ENCODE measurements around the gene PIK3AP1. TPM values are rescaled to one million over a fixed set of nuclear protein-coding genes. Genes with fewer than 3 reads are reported as not detected.
"Not testable (repeated sequence)": the region's sequence is repeated elsewhere in the genome, so short reads cannot be mapped to it uniquely, and the experiment has no call there.

Gene PIK3AP1
- total RNA-seq, 1 donor from 2014 or later, result 5.9 TPM

GRCh38 chr10:96560966-96561887, 159.1 kb downstream of the PIK3AP1 start:
- H3K4me1 ChIP-seq, result no peaks in the 10 kb centered on the region
- TF ChIP-seq, protein P1, sequence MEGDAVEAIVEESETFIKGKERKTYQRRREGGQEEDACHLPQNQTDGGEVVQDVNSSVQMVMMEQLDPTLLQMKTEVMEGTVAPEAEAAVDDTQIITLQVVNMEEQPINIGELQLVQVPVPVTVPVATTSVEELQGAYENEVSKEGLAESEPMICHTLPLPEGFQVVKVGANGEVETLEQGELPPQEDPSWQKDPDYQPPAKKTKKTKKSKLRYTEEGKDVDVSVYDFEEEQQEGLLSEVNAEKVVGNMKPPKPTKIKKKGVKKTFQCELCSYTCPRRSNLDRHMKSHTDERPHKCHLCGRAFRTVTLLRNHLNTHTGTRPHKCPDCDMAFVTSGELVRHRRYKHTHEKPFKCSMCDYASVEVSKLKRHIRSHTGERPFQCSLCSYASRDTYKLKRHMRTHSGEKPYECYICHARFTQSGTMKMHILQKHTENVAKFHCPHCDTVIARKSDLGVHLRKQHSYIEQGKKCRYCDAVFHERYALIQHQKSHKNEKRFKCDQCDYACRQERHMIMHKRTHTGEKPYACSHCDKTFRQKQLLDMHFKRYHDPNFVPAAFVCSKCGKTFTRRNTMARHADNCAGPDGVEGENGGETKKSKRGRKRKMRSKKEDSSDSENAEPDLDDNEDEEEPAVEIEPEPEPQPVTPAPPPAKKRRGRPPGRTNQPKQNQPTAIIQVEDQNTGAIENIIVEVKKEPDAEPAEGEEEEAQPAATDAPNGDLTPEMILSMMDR (IDR thresholded peaks at IDR 0.05), result no peak
- TF ChIP-seq POLR2AphosphoS5 (IDR thresholded peaks at IDR 0.05; ENCODE audit: insufficient read depth in 1 of 2, low read depth in 1 of 2) (no peak), POLR2A (IDR thresholded peaks at IDR 0.05) (no peak)
- no peak for DNase-seq (ENCODE audit: extremely low spot score in 2 of 2)
- no peak overlapping the region for H3K27ac ChIP-seq
- H3K36me3 ChIP-seq, result peaks cover 0 to 27% of the 10 kb centered on the region in 2 donors
- no peaks in the 10 kb centered on the region for H3K9me3 ChIP-seq
- intact Hi-C loops (cut with DNase I), result no loop called here
- H3K27me3 ChIP-seq, result no peaks in the 10 kb centered on the region
- H3K4me3 ChIP-seq, result no peak overlapping the region

DNA sequence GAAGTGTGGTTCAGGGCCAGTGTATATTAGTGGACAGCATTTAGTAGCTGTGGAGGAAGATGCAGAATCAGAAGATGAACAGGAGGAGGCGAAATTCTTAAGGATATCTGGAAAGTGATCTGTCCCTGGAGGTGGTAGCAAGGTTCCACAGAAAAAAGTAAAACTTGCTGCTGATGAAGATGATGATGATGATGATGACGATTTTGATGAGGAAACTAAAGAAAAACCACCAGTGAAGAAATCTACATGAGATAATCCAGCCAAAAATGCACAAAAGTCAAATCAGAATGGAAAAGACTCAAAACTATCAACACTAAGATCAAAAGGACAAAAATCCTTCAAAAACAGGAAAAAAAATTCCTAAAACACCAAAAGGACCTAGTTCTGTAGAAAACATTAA, 159.8 kb downstream of the PIK3AP1 start:
- TF ChIP-seq, protein P1 (IDR thresholded peaks at IDR 0.05), result no peak
- no peak for TF ChIP-seq POLR2AphosphoS5 (IDR thresholded peaks at IDR 0.05; ENCODE audit: insufficient read depth in 1 of 2, low read depth in 1 of 2)
- no peak for TF ChIP-seq POLR2A (IDR thresholded peaks at IDR 0.05)
- no peak overlapping the region for H3K4me3 ChIP-seq
- H3K27ac ChIP-seq, result no peak overlapping the region
- no peaks in the 10 kb centered on the region for H3K4me1 ChIP-seq
- H3K9me3 ChIP-seq, result no peaks in the 10 kb centered on the region
- H3K36me3 ChIP-seq, result peaks cover 0 to 27% of the 10 kb centered on the region in 2 donors
- no peaks in the 10 kb centered on the region for H3K27me3 ChIP-seq
- DNase-seq (ENCODE audit: extremely low spot score in 2 of 2), result no peak
- intact Hi-C loops (cut with DNase I), result no loop called here

DNA sequence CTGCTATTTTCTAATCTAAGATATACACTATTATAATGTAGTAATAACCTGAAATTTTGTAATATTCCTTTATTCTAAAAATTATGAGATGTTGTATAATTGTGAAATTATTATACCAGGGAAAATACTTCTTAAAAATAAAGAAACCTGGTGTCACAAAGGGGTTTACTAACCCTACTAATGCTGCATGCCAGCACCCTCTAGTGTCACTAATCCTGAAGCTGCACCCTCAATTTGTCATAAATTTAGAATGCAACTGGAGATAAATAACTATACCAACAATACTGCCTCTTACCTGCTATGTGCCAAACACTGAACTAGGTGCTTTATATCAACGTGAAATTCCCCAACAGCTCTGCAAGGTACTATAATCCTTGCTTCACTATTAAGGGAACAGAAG, 164.3 kb downstream of the PIK3AP1 start:
- TF ChIP-seq, protein P1 (IDR thresholded peaks at IDR 0.05), result no peak
- TF ChIP-seq POLR2A (IDR thresholded peaks at IDR 0.05) (no peak), POLR2AphosphoS5 (IDR thresholded peaks at IDR 0.05; ENCODE audit: insufficient read depth in 1 of 2, low read depth in 1 of 2) (no peak)
- Histone ChIP-seq H3K4me3 (no peak overlapping the region), H3K9me3 (no peaks in the 10 kb centered on the region), H3K36me3 (peaks cover 0 to 27% of the 10 kb centered on the region in 2 donors), H3K27me3 (no peaks in the 10 kb centered on the region), H3K4me1 (no peaks in the 10 kb centered on the region), H3K27ac (no peak overlapping the region)
- DNase-seq (ENCODE audit: extremely low spot score in 2 of 2), result no peak
- intact Hi-C loops (cut with DNase I), result no loop called here

DNA sequence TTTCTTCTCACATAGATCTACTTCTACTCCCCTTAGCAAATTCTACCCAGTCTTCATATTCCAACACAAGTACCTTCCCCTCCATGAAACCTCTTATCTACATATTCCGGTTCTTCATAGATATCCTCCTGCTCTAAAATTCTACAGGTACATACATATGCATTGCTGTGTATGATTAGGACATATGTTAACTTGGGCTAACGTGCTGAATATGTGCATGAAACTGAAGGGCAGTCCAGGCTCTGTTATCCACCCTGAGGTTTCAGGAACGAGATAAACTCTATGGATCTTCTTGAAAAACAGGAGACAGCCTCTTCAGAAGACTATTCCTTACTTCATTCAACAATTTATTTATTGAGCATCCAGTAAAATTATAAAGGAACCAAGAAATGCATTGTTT, 165.0 kb downstream of the PIK3AP1 start:
- TF ChIP-seq POLR2AphosphoS5 (IDR thresholded peaks at IDR 0.05; ENCODE audit: insufficient read depth in 1 of 2, low read depth in 1 of 2) (no peak), POLR2A (IDR thresholded peaks at IDR 0.05) (no peak)
- no peaks in the 10 kb centered on the region for H3K4me1 ChIP-seq
- peaks cover 0 to 32% of the 10 kb centered on the region in 2 donors for H3K36me3 ChIP-seq
- H3K4me3 ChIP-seq, result no peak overlapping the region
- intact Hi-C loops (cut with DNase I), result no loop called here
- no peaks in the 10 kb centered on the region for H3K27me3 ChIP-seq
- no peaks in the 10 kb centered on the region for H3K9me3 ChIP-seq
- no peak for DNase-seq (ENCODE audit: extremely low spot score in 2 of 2)
- no peak overlapping the region for H3K27ac ChIP-seq

- Histone ChIP-seq H3K27ac (no peak overlapping the region), H3K9me3 (no peaks in the 10 kb centered on the region), H3K4me1 (no peaks in the 10 kb centered on the region), H3K36me3 (peaks cover 0 to 37% of the 10 kb centered on the region in 2 donors), H3K27me3 (no peaks in the 10 kb centered on the region), H3K4me3 (no peak overlapping the region)
- intact Hi-C loops (cut with DNase I), result no loop called here
- TF ChIP-seq POLR2A (IDR thresholded peaks at IDR 0.05), result no peak
- TF ChIP-seq, protein P1 (IDR thresholded peaks at IDR 0.05), result no peak
- no peak for TF ChIP-seq POLR2AphosphoS5 (IDR thresholded peaks at IDR 0.05; ENCODE audit: insufficient read depth in 1 of 2, low read depth in 1 of 2)
- DNase-seq (ENCODE audit: extremely low spot score in 2 of 2), result no peak
Observed at GRCh38 chr10:96548589-96548988, 171.7 kb downstream of the PIK3AP1 start.

GRCh38 chr10:96545558-96545957, 174.8 kb downstream of the PIK3AP1 start:
- H3K36me3 ChIP-seq, result peaks cover 0 to 39% of the 10 kb centered on the region in 2 donors
- H3K27ac ChIP-seq; H3K4me1 ChIP-seq; DNase-seq (ENCODE audit: extremely low spot score in 2 of 2); intact Hi-C loops (cut with DNase I); H3K27me3 ChIP-seq; H3K4me3 ChIP-seq; H3K9me3 ChIP-seq: not testable (repeated sequence)
